Measurements from ENCODE around the gene POLD3. TPM values are rescaled to one million over a fixed set of nuclear protein-coding genes. Genes with fewer than 3 reads are reported as not detected.

Gene POLD3
- total and polyA plus RNA-seq, 10 of the 15 experiments (the other 5 are each of a cell fraction or from before 2014, with no cell fraction given), result 23.8 to 63.7 (median 38.7) TPM

- Histone ChIP-seq H3K4me2 (ENCODE audit: control insufficient read depth, insufficient read depth) (no peak overlapping the region), H3K27ac (ENCODE audit: control insufficient read depth, insufficient read depth) (no peak overlapping the region), H3K4me1 (ENCODE audit: control insufficient read depth, insufficient read depth, low read length) (no peaks in the 10 kb centered on the region), H3K79me2 (ENCODE audit: control insufficient read depth, insufficient read depth, low read length) (no peaks in the 10 kb centered on the region), H2AFZ (ENCODE audit: control insufficient read depth, low read depth, low read length) (no peak overlapping the region), H3K9ac (ENCODE audit: control insufficient read depth, insufficient read depth, low read length) (no peak overlapping the region), H3K4me3 (no peak overlapping the region), H4K20me1 (ENCODE audit: control insufficient read depth, insufficient read depth) (no peaks in the 10 kb centered on the region), H3K36me3 (ENCODE audit: control insufficient read depth in 2 of 2, insufficient read depth in 2 of 2, low read length in 1 of 2) (no peaks in the 10 kb centered on the region), H3K27me3 (replicated peaks in 1 of 2; ENCODE audit: control insufficient read depth in 2 of 2, insufficient read depth in 2 of 2, low read length in 1 of 2) (no peaks in the 10 kb centered on the region; a peak in 1 of 4 replicates), H3K9me3 (replicated peaks; ENCODE audit: control insufficient read depth, insufficient read depth, low read length) (peaks cover 6% of the 10 kb centered on the region; the same call in 2 of the 3 replicates)
- CTCF ChIA-PET, result no interaction called here
- SMC1A ChIA-PET (ENCODE audit: uncharacterized antibody, unreplicated experiment), result no interaction called here
- ATAC-seq, result no peak
- no peak for DNase-seq (ENCODE audit: low read depth, low spot score)
- in situ Hi-C loops (cut with MboI), result no loop called here
- FAIRE-seq, result no peak
- intact Hi-C loops (cut with micrococcal nuclease; ENCODE audit: unreplicated experiment), result no loop called here
- POLR2A ChIA-PET, result no interaction called here
- WGBS (ENCODE audit: insufficient coverage, insufficient replicate concordance, low lambda C conversion rate, missing lambda C conversion rate), result 43% methylated on average over 2 of the region's 2 CpGs
- RAD21 ChIA-PET (ENCODE audit: unreplicated experiment), result no interaction called here
- no peak for TF ChIP-seq NFIC (IDR thresholded peaks at IDR 0.05; ENCODE audit: low read depth, low read length)
- no peak for TF ChIP-seq KDM1A (IDR thresholded peaks at IDR 0.05; ENCODE audit: borderline replicate concordance)
- no peak for TF ChIP-seq EZH2 (IDR thresholded peaks at IDR 0.05; ENCODE audit: borderline replicate concordance, control insufficient read depth, low read depth, low read length)
- TF ChIP-seq CEBPB (IDR thresholded peaks at IDR 0.05; ENCODE audit: borderline replicate concordance in 1 of 2, low read depth in 2 of 2, low read length in 2 of 2), result no peak
- TF ChIP-seq NFYA (IDR thresholded peaks at IDR 0.05; ENCODE audit: borderline replicate concordance, low read depth, low read length), result no peak
- TF ChIP-seq SIX5 (IDR thresholded peaks at IDR 0.05; ENCODE audit: low read depth, low read length, severe bottlenecking), result no peak
- no peak for TF ChIP-seq BHLHE40 (IDR thresholded peaks at IDR 0.05; ENCODE audit: borderline replicate concordance in 1 of 2, low read depth in 2 of 2, low read length in 1 of 2)
- peak; percentile 51; the same call in 1 of the 2 replicates for TF ChIP-seq CEBPZ (IDR thresholded peaks at IDR 0.05; ENCODE audit: low read depth, low read length)
- peak; percentile 51; the same call in 1 of the 2 replicates for TF ChIP-seq CBX5 (IDR thresholded peaks at IDR 0.05; ENCODE audit: low read depth)
- no peak for TF ChIP-seq MYC (IDR thresholded peaks at IDR 0.05; ENCODE audit: insufficient read depth, insufficient read length, insufficient replicate concordance, low read length, severe bottlenecking)
- no peak for TF ChIP-seq ASH2L (IDR thresholded peaks at IDR 0.05; ENCODE audit: borderline replicate concordance, low read depth)
- no peak for TF ChIP-seq ZBTB40 (IDR thresholded peaks at IDR 0.05; ENCODE audit: borderline replicate concordance)
- no TSS peak for BruUV-seq (replicated peaks)
Observed at GRCh38 chr11:74543991-74544390, 48.4 kb upstream of the POLD3 start.
